T-helper 1 cell treated with Interleukin-12 subunit alpha and Interleukin-12 subunit beta and Interleukin-4 antibody, amounts not matched to agents 30 ng/mL and 1 ng/mL, for 36 hours (primary cell): Measurements from ENCODE around the gene ZBTB1. TPM values are rescaled to one million over a fixed set of nuclear protein-coding genes. Genes with fewer than 3 reads are reported as not detected.

Source experiments
- intact Hi-C: fragments of 100-400 bp; cut with micrococcal nuclease; formaldehyde crosslinking; loops from one replicate; pipeline ENCODE4 v1.15.1; 2024
- total RNA-seq: library from RNA; stranded (reverse); gene quantifications from 2 replicates; pipeline ENCODE4 v1.2.3, GENCODE V29; 2022

The ZBTB1 gene, protein sequence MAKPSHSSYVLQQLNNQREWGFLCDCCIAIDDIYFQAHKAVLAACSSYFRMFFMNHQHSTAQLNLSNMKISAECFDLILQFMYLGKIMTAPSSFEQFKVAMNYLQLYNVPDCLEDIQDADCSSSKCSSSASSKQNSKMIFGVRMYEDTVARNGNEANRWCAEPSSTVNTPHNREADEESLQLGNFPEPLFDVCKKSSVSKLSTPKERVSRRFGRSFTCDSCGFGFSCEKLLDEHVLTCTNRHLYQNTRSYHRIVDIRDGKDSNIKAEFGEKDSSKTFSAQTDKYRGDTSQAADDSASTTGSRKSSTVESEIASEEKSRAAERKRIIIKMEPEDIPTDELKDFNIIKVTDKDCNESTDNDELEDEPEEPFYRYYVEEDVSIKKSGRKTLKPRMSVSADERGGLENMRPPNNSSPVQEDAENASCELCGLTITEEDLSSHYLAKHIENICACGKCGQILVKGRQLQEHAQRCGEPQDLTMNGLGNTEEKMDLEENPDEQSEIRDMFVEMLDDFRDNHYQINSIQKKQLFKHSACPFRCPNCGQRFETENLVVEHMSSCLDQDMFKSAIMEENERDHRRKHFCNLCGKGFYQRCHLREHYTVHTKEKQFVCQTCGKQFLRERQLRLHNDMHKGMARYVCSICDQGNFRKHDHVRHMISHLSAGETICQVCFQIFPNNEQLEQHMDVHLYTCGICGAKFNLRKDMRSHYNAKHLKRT
- 77.6 and 78.4 TPM in 2 replicates for total RNA-seq

DNA sequence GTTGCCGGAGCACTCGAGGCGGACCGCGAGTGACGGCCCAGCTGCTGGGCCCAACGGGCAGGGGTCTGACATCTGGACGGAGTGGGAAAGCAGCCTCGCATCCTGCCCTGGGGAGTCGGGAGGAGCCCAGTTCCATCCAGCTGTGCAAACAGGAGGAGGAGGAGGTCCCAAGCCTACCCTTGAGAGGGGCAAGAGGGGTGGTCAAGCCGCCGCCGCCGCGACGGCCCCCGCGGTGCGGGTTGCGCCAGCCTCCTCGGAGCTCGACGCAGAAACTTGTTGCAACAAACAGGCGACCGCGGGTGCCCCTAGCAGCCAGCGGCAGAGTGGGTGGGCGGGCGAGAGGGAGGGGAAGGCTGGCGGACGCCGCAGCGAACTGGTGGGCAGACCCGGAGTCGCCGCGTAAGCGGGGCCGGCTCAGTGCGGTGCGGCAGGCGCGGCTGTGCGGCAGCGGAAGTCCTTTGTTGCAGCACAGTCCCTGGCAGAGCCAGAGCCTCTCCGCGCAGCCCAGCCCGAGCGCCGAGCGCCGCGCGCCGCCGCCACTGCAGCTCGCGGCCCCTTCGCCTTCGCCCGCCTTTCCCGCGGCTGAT, at the start of gene ZBTB1:
TSS of gene ZBTB1 (plus strand) at position 461 of the 587 bp plus-strand sequence. CDS start 16,735 bp downstream, outside the sequence.
- intact Hi-C loops = loop anchor here (5.0 kb wide), 2 partner anchors 218 to 1027 kb away; no protein-coding TSS in a partner anchor

DNA sequence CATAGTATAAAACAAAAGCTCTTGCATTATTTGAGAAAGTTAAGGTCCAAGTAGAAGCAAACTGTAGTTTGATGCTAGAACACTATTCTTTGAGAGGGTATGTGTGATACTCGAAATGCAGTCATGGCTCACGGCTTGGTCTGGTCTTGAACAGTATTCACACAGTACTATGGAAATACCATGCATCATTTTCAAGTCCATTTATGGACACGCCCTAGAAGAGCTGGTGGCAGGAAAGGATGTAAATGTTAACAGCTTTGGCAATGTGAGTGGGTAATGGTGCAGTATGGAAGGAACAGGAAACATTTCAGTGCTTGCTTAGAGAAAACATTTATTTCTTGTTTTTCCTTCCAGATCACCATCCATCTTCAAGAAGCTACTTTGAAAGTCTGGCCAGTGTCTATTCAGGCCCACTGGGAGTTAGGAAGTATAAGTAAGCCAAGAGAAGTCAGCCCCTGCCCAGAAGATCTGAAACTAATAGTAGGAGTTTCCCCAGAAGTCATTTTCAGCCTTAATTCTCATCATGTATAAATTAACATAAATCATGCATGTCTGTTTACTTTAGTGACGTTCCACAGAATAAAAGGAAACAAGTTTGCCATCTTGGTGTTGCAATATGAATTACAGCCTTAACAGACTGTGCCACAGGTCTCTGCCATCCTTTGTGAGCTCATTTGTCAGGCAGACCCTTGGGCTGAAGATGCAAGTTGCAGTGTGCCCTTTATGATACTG, 45.0 kb upstream of the ZBTB1 start:
- intact Hi-C loops = no loop called here

DNA sequence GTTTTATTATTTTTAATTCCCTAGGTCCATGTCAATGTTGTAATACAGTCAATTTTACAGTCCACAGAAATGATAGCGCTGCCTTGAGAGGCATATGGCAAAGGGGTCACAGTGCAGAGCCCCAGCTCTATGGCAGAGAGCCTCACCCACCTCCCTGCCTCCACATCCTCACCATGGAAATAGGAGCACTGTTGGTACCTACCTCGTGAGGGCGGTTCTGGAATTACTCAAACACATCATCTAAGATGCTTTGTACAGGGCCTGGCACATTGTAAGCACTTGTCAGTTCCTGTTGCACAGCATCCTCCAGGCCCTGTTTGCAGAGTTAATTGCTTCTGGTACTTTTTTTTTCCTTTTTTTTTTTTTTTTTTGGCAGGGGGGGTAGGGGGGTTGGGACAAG, 43.3 kb upstream of the ZBTB1 start:
- intact Hi-C loops = no loop called here

DNA sequence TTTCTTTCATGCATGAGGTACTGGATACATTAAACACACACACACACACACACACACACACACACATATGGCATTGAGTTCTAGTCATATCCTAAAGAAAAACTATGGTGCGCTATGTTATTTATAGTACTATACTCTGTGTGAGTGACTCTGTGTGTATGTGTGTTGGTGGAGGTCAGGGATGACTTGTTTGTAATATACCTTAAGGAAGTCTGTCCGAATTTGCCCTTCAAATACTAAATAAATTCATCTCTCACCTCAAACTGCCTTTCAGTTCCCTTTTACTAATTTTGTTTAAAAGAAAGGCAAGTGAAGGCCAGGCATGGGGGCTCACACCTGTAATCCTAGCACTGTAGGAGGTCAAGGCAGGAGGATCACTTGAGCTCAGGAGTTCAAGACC, 41.4 kb upstream of the ZBTB1 start:
- intact Hi-C loops = no loop called here

DNA sequence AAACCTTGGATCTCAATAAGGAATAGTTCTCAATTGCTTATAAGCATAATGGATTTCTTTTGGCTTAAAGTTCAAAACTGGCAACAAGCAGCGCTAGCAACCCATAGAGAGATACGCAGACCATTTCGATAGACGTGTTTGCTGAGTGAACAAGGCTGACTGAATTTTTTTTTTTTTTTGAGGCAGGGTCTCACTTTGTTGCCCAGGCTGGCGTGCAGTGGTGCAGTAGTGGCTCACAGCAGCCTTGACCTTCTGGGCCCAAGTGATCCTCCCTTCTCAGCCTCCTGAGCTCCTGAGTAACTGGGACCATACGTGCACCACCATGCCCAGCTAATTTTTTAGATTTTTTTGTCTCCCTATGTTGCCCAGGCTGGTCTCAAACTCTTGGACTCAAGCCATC, 40.7 kb upstream of the ZBTB1 start:
- intact Hi-C loops = loop anchor here (2.0 kb wide), 2 partner anchors 19 to 77 kb away; partner anchors contain the start of gene HSPA2

DNA sequence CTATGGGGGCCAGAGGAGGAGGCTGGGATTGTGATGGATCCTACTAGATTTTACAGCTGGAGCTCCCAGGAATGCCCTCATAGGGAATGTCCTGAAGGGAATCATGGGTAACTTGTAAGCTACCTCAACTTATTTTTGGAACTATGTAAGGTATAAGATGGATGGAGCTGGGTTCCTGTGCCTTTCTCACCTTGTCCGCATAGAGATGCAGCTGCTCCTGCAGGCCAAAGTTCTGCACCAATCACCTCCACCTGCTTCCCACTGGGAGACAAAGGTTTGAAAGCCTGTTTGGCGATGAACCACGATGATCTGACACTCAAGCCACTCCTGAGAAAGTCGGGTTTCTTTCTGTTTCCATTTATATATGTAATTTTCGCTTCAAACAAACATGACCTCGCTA, 39.9 kb upstream of the ZBTB1 start:
- intact Hi-C loops = loop anchor here (1.0 to 2.0 kb wide), 8 partner anchors 9 to 126 kb away; partner anchors contain the start of genes HSPA2 and MTHFD1

DNA sequence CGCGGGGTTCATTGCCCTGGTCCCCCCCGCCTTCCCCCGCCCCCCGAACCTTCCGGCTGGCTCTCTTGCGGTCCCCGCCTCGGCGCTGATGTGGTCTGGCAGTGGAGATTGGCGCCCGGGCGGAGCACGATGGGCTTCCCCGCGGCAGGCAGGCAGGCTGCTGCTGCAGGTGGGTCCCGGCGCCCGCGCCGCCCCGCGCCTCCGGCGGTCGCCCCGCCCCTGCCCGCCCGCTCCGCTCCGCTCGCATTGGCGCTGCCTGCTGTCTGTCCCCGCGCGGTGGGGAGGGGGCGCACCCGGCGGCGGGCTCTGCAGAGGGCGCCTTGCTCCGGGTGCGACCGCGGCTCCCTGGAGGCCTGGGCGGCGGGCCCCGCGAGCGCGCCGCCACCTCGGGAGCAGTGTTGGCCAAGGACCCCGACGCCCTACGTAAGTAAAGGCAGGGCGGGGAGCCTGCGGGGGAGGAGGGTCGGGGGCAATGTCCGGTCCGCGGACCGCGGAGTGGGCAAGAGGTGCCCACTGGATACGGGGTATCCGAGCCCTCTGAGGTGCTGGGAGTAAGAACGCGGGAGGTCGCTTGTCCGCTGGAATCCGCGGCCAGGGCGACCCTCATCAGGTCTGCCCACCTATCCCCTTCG, 39.3 kb upstream of the ZBTB1 start, which contains the start of gene AKAP5:
TSS of gene AKAP5 (plus strand) at position 309 of the 632 bp plus-strand sequence. CDS start 2,896 bp downstream, outside the sequence.
- intact Hi-C loops = loop anchor here (1.0 to 2.0 kb wide), 8 partner anchors 9 to 127 kb away; partner anchors contain the start of genes HSPA2 and MTHFD1

DNA sequence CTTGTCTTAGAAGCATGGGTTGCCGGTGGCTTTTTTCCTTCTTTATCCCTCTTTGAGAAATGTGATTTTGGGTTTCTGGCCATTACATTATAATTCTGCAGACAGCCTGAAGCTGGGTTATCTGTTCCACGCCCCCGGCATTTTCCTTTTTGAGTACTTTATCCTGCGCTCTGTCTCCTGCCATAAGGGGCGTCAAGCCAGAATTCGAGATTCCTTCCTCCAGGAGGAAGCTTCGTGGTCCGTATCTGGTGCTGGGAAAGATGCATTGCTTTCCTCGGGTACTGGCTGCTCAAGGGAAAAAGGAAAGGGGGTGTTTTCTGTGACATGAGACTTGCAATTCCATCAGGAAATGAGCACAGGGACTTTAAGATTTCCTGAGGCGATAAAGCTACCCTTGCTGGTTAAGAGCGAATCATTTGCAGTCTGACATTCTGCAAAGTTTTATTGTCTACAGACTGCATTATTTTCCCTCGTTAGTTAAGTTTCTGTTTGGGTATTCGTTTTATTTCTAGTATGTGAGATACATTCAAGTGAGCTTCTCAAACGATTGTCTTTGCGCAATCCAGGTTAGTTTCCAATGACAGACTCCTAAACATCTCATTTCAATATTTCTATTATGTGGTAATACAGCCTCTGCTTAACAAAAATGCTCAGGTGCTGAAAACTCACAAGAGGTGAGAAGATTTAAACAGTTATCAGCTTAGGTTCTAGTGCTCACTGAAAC, 38.6 kb upstream of the ZBTB1 start:
- intact Hi-C loops = loop anchor here (1.0 to 2.0 kb wide), 8 partner anchors 8 to 128 kb away; partner anchors contain the start of genes HSPA2 and MTHFD1

DNA sequence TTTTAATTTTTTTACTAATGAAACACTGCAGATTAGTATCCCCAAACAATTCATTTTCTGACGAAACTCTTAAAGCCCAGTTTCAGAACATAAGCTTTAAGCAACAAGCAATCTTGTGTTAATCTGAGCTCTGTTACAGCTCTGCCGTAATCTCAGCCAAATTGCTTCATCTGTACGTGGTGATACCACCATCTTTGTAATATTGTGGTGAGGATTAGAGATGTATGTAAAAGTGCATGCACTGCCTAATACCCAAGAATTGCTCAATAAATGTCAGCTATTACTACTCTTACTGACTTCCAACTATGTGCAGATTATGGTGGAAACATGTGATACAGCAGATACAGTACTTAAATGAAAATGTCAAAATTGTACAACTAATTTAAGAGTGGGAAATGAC, 37.5 kb upstream of the ZBTB1 start:
- intact Hi-C loops = no loop called here

DNA sequence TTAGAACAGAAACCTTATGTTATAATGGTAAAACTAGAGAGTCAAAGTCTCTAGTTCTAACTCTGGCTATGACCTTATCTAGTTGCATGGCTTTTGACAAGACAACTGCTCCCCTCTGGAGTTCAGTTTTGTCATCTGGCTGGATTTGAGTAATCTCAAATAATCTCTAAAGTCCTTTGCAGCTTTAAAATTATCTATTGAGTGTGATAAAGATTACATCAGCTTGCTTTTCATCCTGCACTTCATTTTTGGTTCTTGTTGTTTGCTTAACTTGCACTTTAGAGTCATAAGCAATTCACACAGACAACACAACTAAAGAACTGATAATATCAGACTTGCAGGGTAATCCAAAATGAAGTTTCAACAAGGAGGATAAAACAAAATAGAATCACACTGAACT, 37.0 kb upstream of the ZBTB1 start:
- intact Hi-C loops = no loop called here

DNA sequence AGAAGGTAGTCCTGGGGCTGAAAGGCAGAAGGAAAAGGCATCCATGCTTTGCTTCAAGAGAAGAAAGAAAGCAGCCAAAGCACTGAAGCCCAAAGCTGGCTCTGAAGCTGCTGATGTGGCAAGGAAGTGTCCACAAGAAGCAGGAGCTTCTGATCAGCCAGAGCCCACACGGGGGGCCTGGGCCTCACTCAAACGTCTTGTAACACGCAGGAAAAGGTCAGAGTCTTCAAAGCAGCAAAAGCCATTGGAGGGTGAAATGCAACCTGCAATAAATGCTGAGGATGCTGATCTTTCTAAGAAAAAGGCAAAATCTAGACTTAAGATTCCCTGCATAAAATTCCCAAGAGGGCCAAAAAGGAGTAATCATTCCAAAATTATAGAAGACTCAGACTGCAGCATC, 36.1 kb upstream of the ZBTB1 start:
- intact Hi-C loops = no loop called here

DNA sequence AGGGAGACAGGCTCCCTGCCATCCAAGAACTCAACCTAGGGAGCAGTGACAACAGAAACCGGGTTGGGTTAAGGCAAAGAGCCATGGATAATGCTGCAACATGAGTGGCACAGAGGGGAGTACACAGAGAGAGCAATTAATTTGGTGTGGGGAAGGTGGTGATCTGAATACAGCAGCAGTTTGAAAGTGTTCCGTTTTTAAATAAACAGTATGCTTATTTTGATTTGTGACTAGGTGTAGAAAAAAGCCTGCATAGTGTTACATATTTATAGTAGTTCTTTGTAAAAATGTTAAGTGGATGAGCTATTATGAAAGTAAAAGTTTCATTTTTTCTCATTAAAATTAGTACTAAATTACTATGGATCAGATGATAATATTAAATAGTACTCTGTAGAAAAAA, 30.5 kb upstream of the ZBTB1 start:
- intact Hi-C loops = loop anchor here (1.0 kb wide), 1 partner anchor 9 kb away; the partner anchor contains the start of gene AKAP5

DNA sequence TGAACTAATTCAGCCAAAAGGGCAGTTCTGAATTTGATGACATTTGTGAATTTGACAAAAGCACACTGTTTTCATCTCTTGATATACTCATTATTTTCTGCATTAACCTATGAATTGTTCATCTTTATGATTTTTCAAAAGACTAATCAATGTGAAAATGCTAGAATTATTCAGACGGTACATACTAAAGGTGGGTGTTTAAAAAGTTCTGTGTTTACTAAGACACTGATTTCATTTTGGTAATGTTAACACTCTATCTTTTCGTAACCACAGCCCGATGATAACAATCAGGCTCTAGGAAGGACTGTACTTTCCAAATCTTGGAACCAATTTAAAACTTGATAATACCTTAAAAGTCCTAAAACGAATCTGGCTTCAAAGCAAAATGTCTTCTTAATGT, 29.9 kb upstream of the ZBTB1 start:
- intact Hi-C loops = loop anchor here (1.0 kb wide), 1 partner anchor 9 kb away; the partner anchor contains the start of gene AKAP5

DNA sequence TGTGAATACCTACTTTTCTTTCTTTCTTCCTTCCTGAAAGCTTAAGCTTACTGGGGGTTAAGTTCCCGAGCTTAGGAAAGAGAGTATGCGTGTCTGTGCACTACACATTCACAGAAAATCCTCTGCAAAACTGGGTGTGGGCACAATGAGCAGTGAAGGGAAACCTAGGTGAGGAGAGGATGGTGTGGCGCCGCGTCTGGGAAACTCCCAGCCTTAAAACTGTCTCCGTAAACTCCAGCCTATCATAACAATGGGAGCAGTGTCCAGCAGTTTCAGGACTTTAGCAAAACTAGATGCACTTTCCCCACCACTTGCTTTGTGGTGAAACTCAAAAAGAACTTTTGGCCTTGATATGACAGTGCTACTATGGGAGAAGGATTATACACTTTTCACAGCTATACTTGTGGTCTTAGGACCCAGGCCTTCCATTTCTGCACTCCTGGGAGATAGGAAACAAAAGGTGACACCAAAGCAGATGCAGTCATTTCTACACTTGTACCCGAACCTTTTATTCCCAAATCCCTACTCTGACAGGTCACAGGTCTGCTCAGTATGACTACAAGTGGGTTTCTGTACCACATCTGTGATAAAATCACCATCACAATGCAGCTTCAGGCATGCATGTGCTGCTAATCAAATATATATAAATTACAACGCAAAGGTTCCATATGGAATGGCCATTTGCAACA, 28.8 kb upstream of the ZBTB1 start:
- intact Hi-C loops = no loop called here

DNA sequence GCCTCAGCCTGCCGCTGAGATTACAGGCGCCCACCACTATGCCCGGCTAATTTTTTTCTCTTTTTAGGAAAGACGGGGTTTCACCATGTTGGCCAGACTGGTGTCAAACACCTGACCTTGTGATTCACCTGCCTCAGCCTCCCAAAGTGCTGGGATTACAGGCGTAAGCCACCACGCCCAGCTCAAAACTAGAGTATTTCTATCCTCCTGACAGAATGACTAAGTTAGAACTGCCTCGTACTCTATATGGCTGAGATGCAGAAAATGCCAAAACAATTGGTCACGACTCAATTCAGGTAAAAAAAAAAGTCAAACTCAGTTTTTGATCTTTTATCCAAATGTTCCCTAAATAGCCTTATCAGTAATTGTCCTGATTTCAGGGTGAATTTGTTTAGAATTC, 28.1 kb upstream of the ZBTB1 start:
- intact Hi-C loops = no loop called here

DNA sequence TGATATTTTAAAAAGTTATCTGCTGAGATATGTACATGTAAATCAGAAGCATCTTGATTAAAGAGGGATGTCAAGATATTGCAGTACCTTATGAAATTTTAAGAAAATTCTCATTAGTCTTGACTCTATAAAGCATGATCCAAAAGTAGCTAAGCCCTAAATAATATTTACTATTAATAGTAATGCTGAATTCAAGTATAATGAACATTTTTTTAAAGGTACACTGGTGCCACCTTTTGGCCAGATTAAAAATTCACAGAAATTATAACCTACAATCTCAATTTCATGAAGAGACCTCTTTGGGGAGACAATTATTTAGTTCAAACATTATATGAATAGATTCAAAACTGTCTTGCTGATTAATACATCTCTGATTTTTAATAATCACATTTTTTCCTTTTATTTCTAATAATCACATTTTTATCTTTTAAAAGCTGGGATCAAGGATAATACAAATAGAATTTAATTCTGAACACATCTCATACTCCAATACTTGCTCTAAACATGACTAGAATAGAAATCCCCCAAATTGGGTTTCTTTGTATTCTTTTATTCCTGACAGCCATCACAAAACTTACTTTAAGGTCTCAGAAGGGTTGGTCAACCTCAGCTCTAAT, 25.8 kb upstream of the ZBTB1 start:
- intact Hi-C loops = loop anchor here (1.0 to 2.0 kb wide), 6 partner anchors 24 to 175 kb away; partner anchors contain the start of gene ZBTB25

DNA sequence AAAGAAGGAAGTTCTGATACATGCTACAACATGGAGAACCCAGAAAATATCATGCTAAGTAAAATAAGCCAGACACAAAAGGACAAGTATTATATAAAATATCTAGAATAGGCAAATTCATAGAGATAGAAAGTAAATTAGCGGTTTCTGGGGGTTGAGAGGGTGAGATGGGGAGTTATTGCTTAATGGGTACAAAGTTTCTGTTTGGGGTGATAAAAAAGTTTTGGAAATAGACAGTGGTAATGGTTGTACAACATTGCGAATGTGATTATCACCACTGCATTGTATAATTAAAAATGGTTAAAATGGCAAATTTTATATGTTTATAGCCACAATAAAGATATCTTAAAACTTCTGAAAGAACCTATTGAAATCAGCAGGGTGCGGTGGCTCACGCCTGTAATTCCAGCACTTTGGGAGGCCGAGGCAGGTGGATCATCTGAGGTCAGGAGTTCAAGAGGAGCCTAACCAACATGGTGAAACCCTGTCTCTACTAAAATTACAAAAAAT, 15.9 kb upstream of the ZBTB1 start:
- intact Hi-C loops = no loop called here

DNA sequence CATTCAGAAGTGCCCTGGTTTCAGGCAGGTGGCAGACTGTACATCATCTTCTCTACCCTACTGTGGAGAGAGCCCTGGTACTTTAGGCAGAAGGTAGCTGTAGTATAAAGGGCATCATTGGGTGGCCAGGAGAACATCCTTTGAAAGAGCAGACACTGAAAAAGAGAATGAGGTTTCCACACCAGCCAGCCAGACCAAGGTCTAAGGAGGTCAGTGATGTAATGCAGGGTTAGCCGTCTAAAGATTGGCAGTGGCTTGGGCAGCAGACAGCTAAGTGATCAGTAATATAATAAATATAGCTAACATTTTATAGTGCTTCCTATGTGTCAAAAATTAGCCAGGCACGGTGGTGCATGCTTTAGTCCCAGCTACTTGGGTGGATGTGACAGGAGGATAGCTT, 12.9 kb upstream of the ZBTB1 start:
- intact Hi-C loops = no loop called here
